Colonic mucosa (tissue), 4 donors: ENCODE data around the gene SYNJ2. TPM values are rescaled to one million over a fixed set of nuclear protein-coding genes. Genes with fewer than 3 reads are reported as not detected.

ENCODE experiments used
- DNase-seq: peaks from one replicate; pipeline ENCODE4 v3.0.0-alpha.2; 2020
- H3K27ac ChIP-seq: fragments of 200-600 bp; one replicate; pipeline ENCODE4 v1.8.0; 2021
- H3K27me3 ChIP-seq: fragments of 200-600 bp; one replicate; pipeline ENCODE4 v1.8.0; 2021
- H3K36me3 ChIP-seq: fragments of 200-600 bp; one replicate; pipeline ENCODE4 v1.8.0; 2021
- H3K4me1 ChIP-seq: fragments of 200-600 bp; one replicate; pipeline ENCODE4 v1.8.0; 2021; ENCODE audit warnings: mild to moderate bottlenecking
- H3K4me3 ChIP-seq: fragments of 200-600 bp; one replicate; pipeline ENCODE4 v1.8.0; 2021
- H3K9ac ChIP-seq, 2 donors: one replicate each; pipeline ENCODE4 v1.7.0; 2013; ENCODE audit warnings: control low read depth in 2 of 2, low read depth in 2 of 2, low read length in 2 of 2
- H3K9me3 ChIP-seq: fragments of 200-600 bp; one replicate; pipeline ENCODE4 v1.8.0; 2021
- CTCF ChIP-seq: fragments of 200-600 bp; IDR thresholded peaks from one replicate; pipeline ENCODE4 v1.8.0; 2022; ENCODE audit warnings: antibody characterized with exemption, mild to moderate bottlenecking
- intact Hi-C: fragments of 100-400 bp; cut with DNase I; formaldehyde crosslinking; loops from one replicate; pipeline ENCODE4 v1.14.1; 2022
- total RNA-seq, 2 donors: library from RNA; stranded (reverse); fragmentation: NEBNext Ultra II Directional in 1 of 2; extraction: Animal tissue kit (Norgen Biotek cat#: 25700) in 1 of 2; gene quantifications; one replicate each; pipeline ENCODE4 v1.2.1, GENCODE V29; 2021
- donor health status: healthy.
- donor health status: DM: no; HTN: no; CAD: no.
- donor health status: DM: no; HTN: no; CAD: no.

SYNJ2 gene
- total RNA-seq, 2 donors from 2014 or later = 46.0 to 53.5 TPM

- H3K36me3 ChIP-seq = no peaks in the 10 kb centered on the region
- H3K4me1 ChIP-seq = peaks cover 11% of the 10 kb centered on the region
- H3K4me3 ChIP-seq = no peak overlapping the region
- TF ChIP-seq CTCF = no peak
- DNase-seq = no peak
- H3K27me3 ChIP-seq = no peaks in the 10 kb centered on the region
- intact Hi-C loops = no loop called here
- no peak overlapping the region for H3K27ac ChIP-seq
- H3K9me3 ChIP-seq = no peaks in the 10 kb centered on the region
- no peak overlapping the region for H3K9ac ChIP-seq
Observed at GRCh38 chr6:158044525-158044888, 62.8 kb downstream of the SYNJ2 start.

DNA sequence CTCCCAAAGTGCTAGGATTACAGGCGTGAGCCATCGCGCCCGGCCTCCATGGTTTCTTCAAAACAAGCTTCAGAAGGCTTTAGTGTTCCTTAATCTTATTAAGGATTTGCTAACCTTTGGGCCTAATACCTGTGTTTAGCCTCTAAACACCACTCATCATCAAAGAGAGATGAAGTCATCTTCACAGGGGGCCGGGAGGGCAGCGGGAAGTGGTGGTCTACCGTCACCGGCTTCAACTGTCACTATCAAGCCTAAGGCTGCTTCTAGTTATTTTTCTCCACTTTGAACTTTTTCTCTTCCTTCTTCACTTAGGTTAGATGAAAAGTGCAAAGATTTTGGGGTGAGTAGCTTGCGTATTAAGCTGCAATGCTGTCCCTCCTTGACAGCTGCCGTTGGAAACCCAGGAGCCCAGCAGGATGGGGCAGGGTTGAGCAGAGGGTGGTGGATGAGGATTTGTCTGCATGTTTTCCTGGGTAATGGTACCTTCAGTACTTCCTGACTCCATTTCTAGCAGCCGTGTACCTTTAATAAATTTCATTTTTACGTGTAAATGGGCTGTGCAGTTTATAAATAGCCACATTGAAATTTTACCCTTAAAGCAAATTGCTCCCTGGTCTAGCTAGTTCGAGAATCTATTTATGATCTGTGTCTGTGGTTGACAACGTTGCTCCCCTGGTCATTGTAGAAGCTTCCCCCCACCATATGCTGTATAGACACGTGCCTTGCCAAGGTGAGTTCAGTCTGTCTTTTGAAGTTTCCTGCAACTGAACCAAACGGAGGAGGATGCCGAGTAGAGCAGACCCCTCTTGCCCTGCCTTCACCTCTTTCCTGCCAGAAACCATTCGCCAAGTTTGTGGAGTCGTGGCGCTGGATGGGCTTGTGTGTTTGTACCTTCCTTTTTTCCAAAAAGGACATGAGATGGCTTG lies 64.8 kb downstream of the SYNJ2 start:
- H3K36me3 ChIP-seq = no peaks in the 10 kb centered on the region
- no peak for TF ChIP-seq CTCF
- no peak overlapping the region for H3K9ac ChIP-seq
- H3K27me3 ChIP-seq = no peaks in the 10 kb centered on the region
- no peaks in the 10 kb centered on the region for H3K9me3 ChIP-seq
- DNase-seq = no peak
- H3K4me1 ChIP-seq = no peaks in the 10 kb centered on the region
- H3K27ac ChIP-seq = no peak overlapping the region
- H3K4me3 ChIP-seq = no peak overlapping the region
- intact Hi-C loops = no loop called here

- Histone ChIP-seq H3K36me3 (no peaks in the 10 kb centered on the region), H3K4me3 (no peak overlapping the region), H3K9me3 (no peaks in the 10 kb centered on the region), H3K4me1 (no peaks in the 10 kb centered on the region), H3K27ac (no peak overlapping the region), H3K9ac (no peak overlapping the region), H3K27me3 (no peaks in the 10 kb centered on the region)
- no peak for TF ChIP-seq CTCF
- DNase-seq = no peak
- intact Hi-C loops = no loop called here
Observed at GRCh38 chr6:158047127-158047518, 65.5 kb downstream of the SYNJ2 start.

DNA sequence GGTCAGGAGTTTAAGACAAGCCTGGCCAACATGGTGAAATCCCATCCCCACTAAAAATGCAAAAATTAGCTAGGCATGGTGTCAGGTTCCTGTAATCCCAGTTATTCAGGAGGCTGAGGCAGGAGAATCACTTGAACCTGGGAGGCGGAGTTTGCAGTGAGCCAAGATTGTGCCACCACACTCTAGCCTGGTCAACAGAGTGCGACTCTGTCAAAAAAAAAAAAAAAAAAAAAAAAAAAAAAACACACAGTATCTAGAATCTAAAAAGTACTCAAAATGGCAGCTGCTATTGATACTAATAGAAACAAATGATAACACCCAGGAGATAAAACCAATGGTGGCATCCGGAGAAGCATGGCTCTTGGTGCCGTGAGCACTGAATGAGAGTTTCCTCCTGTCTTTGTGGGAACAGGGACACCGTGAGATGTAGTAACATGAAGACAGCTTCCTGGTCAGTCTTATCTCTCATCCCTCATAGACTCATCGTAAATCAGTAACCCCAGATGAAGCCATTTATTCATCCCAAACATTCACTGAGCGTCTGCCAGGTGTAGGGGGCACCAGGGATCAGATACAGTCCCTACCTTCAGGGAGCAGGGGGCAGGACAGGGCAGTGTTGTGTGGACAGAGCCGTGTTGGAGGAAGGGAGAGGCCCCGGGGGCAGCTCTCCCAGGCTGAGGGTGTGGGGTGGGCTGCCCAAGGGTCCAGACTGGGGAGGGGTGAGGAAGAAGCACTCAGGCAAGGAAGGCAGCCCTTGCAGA lies 66.1 kb downstream of the SYNJ2 start:
- no peak overlapping the region for H3K9ac ChIP-seq
- intact Hi-C loops = no loop called here
- no peak for TF ChIP-seq CTCF

GRCh38 chr6:158048589-158048988 lies 66.9 kb downstream of the SYNJ2 start:
- intact Hi-C loops = no loop called here
- no peak for TF ChIP-seq CTCF
- DNase-seq = no peak
- Histone ChIP-seq H3K9ac (no peak overlapping the region), H3K27me3 (no peaks in the 10 kb centered on the region), H3K4me1 (no peaks in the 10 kb centered on the region), H3K9me3 (no peaks in the 10 kb centered on the region), H3K27ac (no peak overlapping the region), H3K4me3 (no peak overlapping the region), H3K36me3 (no peaks in the 10 kb centered on the region)

More for the DNA sequence above, 66.1 kb downstream of the SYNJ2 start:
- H3K27ac ChIP-seq = no peak overlapping the region
- DNase-seq = no peak
- H3K36me3 ChIP-seq = no peaks in the 10 kb centered on the region
- no peaks in the 10 kb centered on the region for H3K9me3 ChIP-seq
- no peak overlapping the region for H3K4me3 ChIP-seq
- H3K4me1 ChIP-seq = no peaks in the 10 kb centered on the region
- H3K27me3 ChIP-seq = no peaks in the 10 kb centered on the region
